DMS 273 (cell line): ENCODE measurements around the gene MRC1.
"Not testable (repeated sequence)": the region's sequence is repeated elsewhere in the genome, so short reads cannot be mapped to it uniquely, and the experiment has no call there.

Source experiments
- DNase-seq: peaks from one replicate; lab custom pipeline; 2025; ENCODE audit not compliant: unreplicated experiment; lab: John Stamatoyannopoulos, UW

Gene MRC1

GRCh38 chr10:17891435-17891834 is 82.3 kb downstream of the MRC1 start:
- DNase-seq = no peak

- no peak for DNase-seq
Measured at GRCh38 chr10:17904564-17904963, 95.4 kb downstream of the MRC1 start.

GRCh38 chr10:17905491-17905890 is 96.3 kb downstream of the MRC1 start:
- DNase-seq = no peak

GRCh38 chr10:17906002-17906401 is 96.9 kb downstream of the MRC1 start:
- no peak for DNase-seq

GRCh38 chr10:17907641-17908040 is 98.5 kb downstream of the MRC1 start:
- DNase-seq = no peak

GRCh38 chr10:17910125-17910789 is 101.1 kb downstream of the MRC1 start:
- peak; percentile 54 for DNase-seq

GRCh38 chr10:17912754-17913153 is 103.6 kb downstream of the MRC1 start:
- no peak for DNase-seq

- no peak for DNase-seq
Measured at GRCh38 chr10:17913604-17914003, 104.5 kb downstream of the MRC1 start.

- DNase-seq = no peak
Measured at GRCh38 chr10:17914169-17915045, 105.3 kb downstream of the MRC1 start.

- no peak for DNase-seq
Measured at GRCh38 chr10:17915181-17915580, 106.0 kb downstream of the MRC1 start.

GRCh38 chr10:17918187-17918903 is 109.2 kb downstream of the MRC1 start:
- no peak for DNase-seq

- no peak for DNase-seq
Measured at GRCh38 chr10:17921378-17921777, 112.2 kb downstream of the MRC1 start.

- DNase-seq = no peak
Measured at GRCh38 chr10:17923728-17924127, 114.6 kb downstream of the MRC1 start.

GRCh38 chr10:17943033-17943745 is 134.0 kb downstream of the MRC1 start:
- no peak for DNase-seq

- DNase-seq = not testable (repeated sequence)
Measured at GRCh38 chr10:17950269-17950668, 141.1 kb downstream of the MRC1 start.

GRCh38 chr10:17950726-17951125 is 141.6 kb downstream of the MRC1 start:
- no peak for DNase-seq

- no peak for DNase-seq
Measured at GRCh38 chr10:17951868-17952371, 142.8 kb downstream of the MRC1 start, which contains the start of gene SLC39A12. Gene SLC39A12 (plus strand): TSS chr10:17951918. CDS start chr10:17953277, 1,359 bp downstream.

- DNase-seq = not testable (repeated sequence)
Measured at GRCh38 chr10:17954372-17954771, 145.2 kb downstream of the MRC1 start.

GRCh38 chr10:17954861-17955260 is 145.7 kb downstream of the MRC1 start:
- DNase-seq = no peak

GRCh38 chr10:17958049-17958448 is 148.9 kb downstream of the MRC1 start:
- no peak for DNase-seq

- no peak for DNase-seq
Measured at GRCh38 chr10:17959870-17960269, 150.7 kb downstream of the MRC1 start.
